Ectodermal cell (in vitro differentiated cells): Measurements from ENCODE around the gene SUV39H2. TPM values are rescaled to one million over a fixed set of nuclear protein-coding genes. Genes with fewer than 3 reads are reported as not detected.

Experiments
- H3K27ac ChIP-seq: 2 replicates; pipeline ENCODE4 v1.7.0; 2013; ENCODE audit warnings: mild to moderate bottlenecking, low read depth, low read length; ENCODE audit not compliant: insufficient read depth, poor library complexity, severe bottlenecking
- H3K27me3 ChIP-seq: 2 replicates; pipeline ENCODE4 v1.7.0; 2013; ENCODE audit warnings: mild to moderate bottlenecking, low read length; ENCODE audit not compliant: insufficient read depth, control insufficient read depth, poor library complexity, severe bottlenecking
- H3K36me3 ChIP-seq: one replicate; pipeline ENCODE4 v1.7.0; 2013; ENCODE audit warnings: low read length; ENCODE audit not compliant: control insufficient read depth, insufficient read depth
- H3K4me1 ChIP-seq: one replicate; pipeline ENCODE4 v1.7.0; 2013; ENCODE audit warnings: low read length; ENCODE audit not compliant: control insufficient read depth, insufficient read depth
- H3K4me3 ChIP-seq: 2 replicates; pipeline ENCODE4 v1.7.0; 2013; ENCODE audit warnings: low read depth, low read length, control low read depth; ENCODE audit not compliant: insufficient read depth
- H3K9me3 ChIP-seq: 2 replicates; pipeline ENCODE4 v1.7.0; 2013; ENCODE audit warnings: mild to moderate bottlenecking, low read length, moderate library complexity; ENCODE audit not compliant: control insufficient read depth
- WGBS, 2 experiments: methylation state at CpG; one replicate each; pipeline ENCODE4 v1.1.7; 2013; ENCODE audit warnings: missing lambda C conversion rate in 2 of 2; 5-methylcytosine and 5-hydroxymethylcytosine counted together
- polyA plus RNA-seq, 4 experiments: library from polyadenylated mRNA; stranded (reverse); fragments of 50-300 nt; gene quantifications; one replicate each; pipeline ENCODE4 v1.2.3, GENCODE V29; 2013

Gene SUV39H2
- 60.2 TPM for polyA plus RNA-seq (2013, experiment 1 of 4)
- 64.6 TPM for polyA plus RNA-seq (2013, experiment 2 of 4)
- 46.9 TPM for polyA plus RNA-seq (2013, experiment 3 of 4)
- 49.4 TPM for polyA plus RNA-seq (2013, experiment 4 of 4)

- H3K4me1 ChIP-seq = no peaks in the 10 kb centered on the region
- 0% methylated on average over 102 of the region's 102 CpGs for WGBS, 2 experiments
- peak within 1 kb of the TSS; percentile 97 for H3K27ac ChIP-seq
- H3K36me3 ChIP-seq = no peaks in the 10 kb centered on the region
- H3K4me3 ChIP-seq = peak within 1 kb of the TSS; percentile 94
- H3K27me3 ChIP-seq = no peaks in the 10 kb centered on the region
- no peaks in the 10 kb centered on the region for H3K9me3 ChIP-seq
These were observed at the start of gene SUV39H2 for GRCh38 chr10:14878266-14879123. Gene SUV39H2, plus strand, starts transcription at chr10:14878866. Its CDS starts 23 bp downstream, at chr10:14878889.

- H3K27me3 ChIP-seq = no peaks in the 10 kb centered on the region
- no peaks in the 10 kb centered on the region for H3K9me3 ChIP-seq
- H3K4me1 ChIP-seq = peaks cover 10% of the 10 kb centered on the region
- H3K36me3 ChIP-seq = no peaks in the 10 kb centered on the region
- H3K27ac ChIP-seq = no peak overlapping the region
- 89 to 94% methylated on average over 3 of the region's 3 CpGs for WGBS, 2 experiments
- H3K4me3 ChIP-seq = no peak overlapping the region
These were observed 45.6 kb upstream of the SUV39H2 start for GRCh38 chr10:14833106-14833505.

GRCh38 chr10:14836208-14836607, 42.5 kb upstream of the SUV39H2 start:
- 92 to 100% methylated on average over 1 of the region's 2 CpGs for WGBS, 2 experiments
- peaks cover 10% of the 10 kb centered on the region for H3K4me1 ChIP-seq
- no peak overlapping the region for H3K4me3 ChIP-seq
- H3K36me3 ChIP-seq = no peaks in the 10 kb centered on the region
- H3K27me3 ChIP-seq = no peaks in the 10 kb centered on the region
- H3K9me3 ChIP-seq = no peaks in the 10 kb centered on the region
- H3K27ac ChIP-seq = no peak overlapping the region

- H3K9me3 ChIP-seq = no peaks in the 10 kb centered on the region
- WGBS, 2 experiments = 30 to 33% methylated on average over 14 of the region's 14 CpGs
- H3K4me3 ChIP-seq = peak overlapping the region; percentile 93
- H3K36me3 ChIP-seq = peaks cover 10% of the 10 kb centered on the region
- peaks cover 10% of the 10 kb centered on the region for H3K4me1 ChIP-seq
- no peaks in the 10 kb centered on the region for H3K27me3 ChIP-seq
- H3K27ac ChIP-seq = peak overlapping the region; percentile 89
These were observed 41.5 kb upstream of the SUV39H2 start for GRCh38 chr10:14837003-14837756.

- H3K4me1 ChIP-seq = peaks cover 10% of the 10 kb centered on the region
- H3K27ac ChIP-seq = peak within 1 kb of the TSS; percentile 94
- H3K36me3 ChIP-seq = peaks cover 13% of the 10 kb centered on the region
- 0% methylated on average over 72 of the region's 72 CpGs for WGBS, 2 experiments
- H3K4me3 ChIP-seq = peak within 1 kb of the TSS; percentile 93
- H3K9me3 ChIP-seq = no peaks in the 10 kb centered on the region
- no peaks in the 10 kb centered on the region for H3K27me3 ChIP-seq
These were observed 40.7 kb upstream of the SUV39H2 start, which contains the start of the genes CDNF, HSPA14 and MSANTD7 for GRCh38 chr10:14837757-14838581. Gene CDNF, minus strand, starts transcription at chr10:14838037. Its CDS starts 91 bp downstream, at chr10:14837946. Gene HSPA14, plus strand, starts transcription at chr10:14838306. Its CDS starts 97 bp downstream, at chr10:14838403. Gene MSANTD7, plus strand, starts transcription at chr10:14838306. Its CDS starts 3,979 bp downstream, at chr10:14842285.

- Histone ChIP-seq H3K27me3 (no peaks in the 10 kb centered on the region), H3K4me3 (peak overlapping the region; percentile 93), H3K4me1 (peaks cover 10% of the 10 kb centered on the region), H3K9me3 (no peaks in the 10 kb centered on the region), H3K27ac (peak overlapping the region; percentile 94), H3K36me3 (peaks cover 21% of the 10 kb centered on the region)
- 0 to 1% methylated on average over 60 of the region's 60 CpGs for WGBS, 2 experiments
These were observed 39.9 kb upstream of the SUV39H2 start for GRCh38 chr10:14838582-14839304.

- peaks cover 10% of the 10 kb centered on the region for H3K4me1 ChIP-seq
- H3K36me3 ChIP-seq = peaks cover 21% of the 10 kb centered on the region
- 24% methylated on average over 14 of the region's 14 CpGs for WGBS, 2 experiments
- peak overlapping the region; percentile 93 for H3K4me3 ChIP-seq
- H3K27ac ChIP-seq = no peak overlapping the region
- no peaks in the 10 kb centered on the region for H3K9me3 ChIP-seq
- H3K27me3 ChIP-seq = no peaks in the 10 kb centered on the region
These were observed 39.4 kb upstream of the SUV39H2 start for GRCh38 chr10:14839305-14839695.

- Histone ChIP-seq H3K36me3 (peaks cover 21% of the 10 kb centered on the region), H3K27me3 (no peaks in the 10 kb centered on the region), H3K4me1 (peaks cover 10% of the 10 kb centered on the region), H3K9me3 (no peaks in the 10 kb centered on the region), H3K27ac (no peak overlapping the region), H3K4me3 (no peak overlapping the region)
- 97 to 100% methylated on average over 2 of the region's 2 CpGs for WGBS, 2 experiments
These were observed 38.5 kb upstream of the SUV39H2 start for GRCh38 chr10:14840178-14840577.

GRCh38 chr10:14843327-14843988, 35.2 kb upstream of the SUV39H2 start:
- no peak overlapping the region for H3K27ac ChIP-seq
- no peaks in the 10 kb centered on the region for H3K4me1 ChIP-seq
- H3K27me3 ChIP-seq = no peaks in the 10 kb centered on the region
- H3K36me3 ChIP-seq = peaks cover 21% of the 10 kb centered on the region
- no peaks in the 10 kb centered on the region for H3K9me3 ChIP-seq
- H3K4me3 ChIP-seq = no peak overlapping the region
- 94% methylated on average over 15 of the region's 15 CpGs for WGBS, 2 experiments
